HG03460 (cell line): ENCODE data around the gene CYP2R1.
"Not testable (repeated sequence)": the region's sequence is repeated elsewhere in the genome, so short reads cannot be mapped to it uniquely, and the experiment has no call there.

Experiments used
- ATAC-seq: cut with Tn5 transposase; IDR thresholded peaks from one replicate; pipeline ENCODE4 v1.9.1; 2021; ENCODE audit not compliant: unreplicated experiment

CYP2R1 gene

GRCh38 chr11:14894657-14895598 lies 2.9 kb upstream of the CYP2R1 start:
- ATAC-seq = no peak

GRCh38 chr11:14892577-14892976 lies 546 bp upstream of the CYP2R1 start:
- no peak for ATAC-seq

GRCh38 chr11:14891143-14892035 lies 642 bp downstream of the CYP2R1 start:
- ATAC-seq = peak; percentile 49

GRCh38 chr11:14886513-14886912 lies 5.5 kb downstream of the CYP2R1 start:
- no peak for ATAC-seq

- no peak for ATAC-seq
Observed at GRCh38 chr11:14884667-14885273, 7.3 kb downstream of the CYP2R1 start.

GRCh38 chr11:14883683-14884082 lies 8.3 kb downstream of the CYP2R1 start:
- ATAC-seq = not testable (repeated sequence)

- ATAC-seq = no peak
Observed at GRCh38 chr11:14882196-14882595, 9.8 kb downstream of the CYP2R1 start.

- ATAC-seq = no peak
Observed at GRCh38 chr11:14881576-14882193, 10.3 kb downstream of the CYP2R1 start.

GRCh38 chr11:14875163-14875562 lies 16.9 kb downstream of the CYP2R1 start:
- no peak for ATAC-seq

- no peak for ATAC-seq
Observed at GRCh38 chr11:14873632-14874031, 18.4 kb downstream of the CYP2R1 start.

GRCh38 chr11:14872032-14872431 lies 20.0 kb downstream of the CYP2R1 start:
- no peak for ATAC-seq

GRCh38 chr11:14863775-14864174 lies 28.3 kb downstream of the CYP2R1 start:
- not testable (repeated sequence) for ATAC-seq

- no peak for ATAC-seq
Observed at GRCh38 chr11:14861680-14862079, 30.4 kb downstream of the CYP2R1 start.

- ATAC-seq = no peak
Observed at GRCh38 chr11:14860511-14860910, 31.5 kb downstream of the CYP2R1 start.

- ATAC-seq = no peak
Observed at GRCh38 chr11:14858404-14858803, 33.6 kb downstream of the CYP2R1 start.

GRCh38 chr11:14857621-14858020 lies 34.4 kb downstream of the CYP2R1 start:
- no peak for ATAC-seq

- no peak for ATAC-seq
Observed at GRCh38 chr11:14855890-14856289, 36.1 kb downstream of the CYP2R1 start.

- no peak for ATAC-seq
Observed at GRCh38 chr11:14854057-14854456, 38.0 kb downstream of the CYP2R1 start.

- no peak for ATAC-seq
Observed at GRCh38 chr11:14852571-14853177, 39.4 kb downstream of the CYP2R1 start.

GRCh38 chr11:14842002-14842401 lies 50.0 kb downstream of the CYP2R1 start:
- ATAC-seq = no peak
